Mesendoderm (in vitro differentiated cells): Measurements from ENCODE around the gene AFMID.
A peak's percentile ranks its signal among the peaks of the same experiment; 100 is the strongest.

Experiments
- DNase-seq: peaks from one replicate; pipeline ENCODE4 v3.0.0; 2013
- H2AK5ac ChIP-seq: 2 replicates; pipeline ENCODE4 v1.6.1; 2013; ENCODE audit warnings: low read length, inconsistent platforms
- H2BK120ac ChIP-seq: 2 replicates; pipeline ENCODE4 v1.6.1; 2013; ENCODE audit warnings: low read depth, mild to moderate bottlenecking, low read length, moderate library complexity, mixed read lengths
- H2BK15ac ChIP-seq: replicated peaks from 2 replicates; pipeline ENCODE4 v1.6.1; 2013; ENCODE audit warnings: low read depth, mild to moderate bottlenecking, moderate library complexity
- H2BK5ac ChIP-seq: 2 replicates; pipeline ENCODE4 v1.6.1; 2013; ENCODE audit warnings: low read length, inconsistent platforms
- H3K18ac ChIP-seq: 2 replicates; pipeline ENCODE4 v1.6.1; 2013; ENCODE audit warnings: mild to moderate bottlenecking, low read length, mixed read lengths
- H3K23ac ChIP-seq: one replicate; pipeline ENCODE4 v1.6.1; 2013; ENCODE audit warnings: low read length
- H3K27ac ChIP-seq: 2 replicates; pipeline ENCODE4 v1.5.1; 2013; ENCODE audit warnings: low read depth, mild to moderate bottlenecking, inconsistent platforms, low read length, moderate library complexity
- H3K27me3 ChIP-seq: 2 replicates; pipeline ENCODE4 v1.6.1; 2013; ENCODE audit warnings: low read length, control low read depth, mild to moderate bottlenecking, inconsistent platforms; ENCODE audit not compliant: insufficient read depth, poor library complexity
- H3K36me3 ChIP-seq: 2 replicates; pipeline ENCODE4 v1.6.1; 2013; ENCODE audit warnings: low read length, inconsistent platforms; ENCODE audit not compliant: control insufficient read depth, insufficient read depth
- H3K4ac ChIP-seq: one replicate; pipeline ENCODE4 v1.6.1; 2013; ENCODE audit warnings: low read depth, mild to moderate bottlenecking, low read length, moderate library complexity
- H3K4me1 ChIP-seq: 2 replicates; pipeline ENCODE4 v1.6.1; 2013; ENCODE audit warnings: low read depth, low read length, inconsistent platforms; ENCODE audit not compliant: control insufficient read depth
- H3K4me2 ChIP-seq: 2 replicates; pipeline ENCODE4 v1.6.1; 2013; ENCODE audit warnings: low read length
- H3K4me3 ChIP-seq: 2 replicates; pipeline ENCODE4 v1.5.1; 2013; ENCODE audit warnings: mild to moderate bottlenecking, low read length
- H3K56ac ChIP-seq: one replicate; pipeline ENCODE4 v1.6.1; 2013; ENCODE audit warnings: low read length
- H3K79me1 ChIP-seq: 2 replicates; pipeline ENCODE4 v1.6.1; 2013; ENCODE audit warnings: low read length, inconsistent platforms
- H3K79me2 ChIP-seq: 2 replicates; pipeline ENCODE4 v1.6.1; 2013; ENCODE audit warnings: mild to moderate bottlenecking, low read length; ENCODE audit not compliant: control insufficient read depth, insufficient read depth
- H3K9ac ChIP-seq: 2 replicates; pipeline ENCODE4 v1.6.1; 2013; ENCODE audit warnings: low read length, inconsistent platforms
- H4K5ac ChIP-seq: one replicate; pipeline ENCODE4 v1.6.1; 2013; ENCODE audit warnings: low read length
- H4K8ac ChIP-seq: one replicate; pipeline ENCODE4 v1.6.1; 2013; ENCODE audit warnings: low read depth, mild to moderate bottlenecking, control low read depth, low read length, moderate library complexity
- WGBS: extraction: QIAGEN DNeasy Blood & Tissue Kit; methylation state at CpG from one replicate; pipeline ENCODE4 v1.1.7; 2013; ENCODE audit warnings: low lambda C conversion rate, missing lambda C conversion rate; ENCODE audit not compliant: insufficient coverage; ENCODE audit errors: extremely low coverage; 5-methylcytosine and 5-hydroxymethylcytosine counted together

AFMID gene

GRCh38 chr17:78202666-78203065 is 15.5 kb downstream of the AFMID start:
- Histone ChIP-seq H2BK15ac (no peak overlapping the region), H3K56ac (no peak overlapping the region), H4K8ac (no peak overlapping the region), H3K4me3 (no peak overlapping the region), H3K36me3 (no peaks in the 10 kb centered on the region), H3K23ac (no peak overlapping the region), H3K18ac (no peak overlapping the region), H3K79me1 (peaks cover 4% of the 10 kb centered on the region), H3K4ac (no peak overlapping the region), H3K79me2 (no peaks in the 10 kb centered on the region), H4K5ac (no peak overlapping the region), H3K9ac (no peak overlapping the region), H2BK120ac (no peak overlapping the region), H3K27ac (no peak overlapping the region), H2AK5ac (no peak overlapping the region), H3K27me3 (no peaks in the 10 kb centered on the region), H3K4me1 (peaks cover 5% of the 10 kb centered on the region), H3K4me2 (no peak overlapping the region), H2BK5ac (no peak overlapping the region)
- DNase-seq = no peak
- no CpG with 5 or more reads among the region's 8 CpGs for WGBS

GRCh38 chr17:78204387-78205123 is 17.4 kb downstream of the AFMID start:
- H4K5ac ChIP-seq = no peak overlapping the region
- no peaks in the 10 kb centered on the region for H3K79me2 ChIP-seq

GRCh38 chr17:78205124-78205775 is 18.1 kb downstream of the AFMID start:
- no CpG with 5 or more reads among the region's 17 CpGs for WGBS
- no peak overlapping the region for H4K5ac ChIP-seq

More at GRCh38 chr17:78204387-78205123, 17.4 kb downstream of the AFMID start:
- peaks cover 4% of the 10 kb centered on the region for H3K79me1 ChIP-seq
- no peaks in the 10 kb centered on the region for H3K27me3 ChIP-seq
- H3K56ac ChIP-seq = no peak overlapping the region
- H3K27ac ChIP-seq = no peak overlapping the region
- H3K9ac ChIP-seq = no peak overlapping the region
- no peaks in the 10 kb centered on the region for H3K36me3 ChIP-seq
- no peak overlapping the region for H2BK15ac ChIP-seq
- no peak overlapping the region for H3K4me2 ChIP-seq
- H2BK120ac ChIP-seq = no peak overlapping the region
- no peak overlapping the region for H4K8ac ChIP-seq
- WGBS = no CpG with 5 or more reads among the region's 22 CpGs
- no peak for DNase-seq
- H3K4me1 ChIP-seq = no peaks in the 10 kb centered on the region
- H2AK5ac ChIP-seq = no peak overlapping the region
- H3K4ac ChIP-seq = no peak overlapping the region
- H3K23ac ChIP-seq = no peak overlapping the region
- no peak overlapping the region for H3K18ac ChIP-seq
- no peak overlapping the region for H3K4me3 ChIP-seq
- H2BK5ac ChIP-seq = no peak overlapping the region

GRCh38 chr17:78206298-78206697 is 19.1 kb downstream of the AFMID start:
- no peak overlapping the region for H2BK120ac ChIP-seq
- no peak overlapping the region for H3K18ac ChIP-seq
- H4K8ac ChIP-seq = no peak overlapping the region
- H3K56ac ChIP-seq = no peak overlapping the region
- no peak overlapping the region for H3K4ac ChIP-seq
- no peaks in the 10 kb centered on the region for H3K79me2 ChIP-seq
- no peak overlapping the region for H4K5ac ChIP-seq
- no CpG with 5 or more reads among the region's 7 CpGs for WGBS
- DNase-seq = peak; percentile 44
- H2BK15ac ChIP-seq = no peak overlapping the region
- H3K36me3 ChIP-seq = no peaks in the 10 kb centered on the region
- H2BK5ac ChIP-seq = no peak overlapping the region
- H3K27me3 ChIP-seq = no peaks in the 10 kb centered on the region
- no peak overlapping the region for H2AK5ac ChIP-seq
- no peak overlapping the region for H3K27ac ChIP-seq
- H3K4me3 ChIP-seq = no peak overlapping the region
- no peaks in the 10 kb centered on the region for H3K4me1 ChIP-seq
- H3K23ac ChIP-seq = no peak overlapping the region
- H3K79me1 ChIP-seq = no peaks in the 10 kb centered on the region
- no peak overlapping the region for H3K4me2 ChIP-seq
- no peak overlapping the region for H3K9ac ChIP-seq

More at GRCh38 chr17:78205124-78205775, 18.1 kb downstream of the AFMID start:
- H3K27me3 ChIP-seq = no peaks in the 10 kb centered on the region
- no peak overlapping the region for H3K9ac ChIP-seq
- no peak overlapping the region for H3K23ac ChIP-seq
- H3K4me3 ChIP-seq = no peak overlapping the region
- no peaks in the 10 kb centered on the region for H3K79me2 ChIP-seq
- no peak overlapping the region for H3K27ac ChIP-seq
- no peak overlapping the region for H3K56ac ChIP-seq
- H2BK120ac ChIP-seq = no peak overlapping the region
- no peak overlapping the region for H3K4me2 ChIP-seq
- H2BK5ac ChIP-seq = no peak overlapping the region
- no peak overlapping the region for H4K8ac ChIP-seq
- H2AK5ac ChIP-seq = no peak overlapping the region
- no peak overlapping the region for H3K4ac ChIP-seq
- no peak overlapping the region for H2BK15ac ChIP-seq
- no peaks in the 10 kb centered on the region for H3K4me1 ChIP-seq
- DNase-seq = no peak
- no peak overlapping the region for H3K18ac ChIP-seq
- H3K79me1 ChIP-seq = peaks cover 4% of the 10 kb centered on the region
- H3K36me3 ChIP-seq = no peaks in the 10 kb centered on the region

GRCh38 chr17:78208486-78208885 is 21.3 kb downstream of the AFMID start:
- Histone ChIP-seq H3K27ac (no peak overlapping the region), H3K36me3 (no peaks in the 10 kb centered on the region), H3K4me1 (no peaks in the 10 kb centered on the region), H2BK15ac (no peak overlapping the region), H3K79me2 (no peaks in the 10 kb centered on the region), H4K8ac (no peak overlapping the region), H2BK120ac (no peak overlapping the region), H3K4me2 (no peak overlapping the region), H3K4me3 (no peak overlapping the region), H3K23ac (no peak overlapping the region), H4K5ac (no peak overlapping the region), H3K9ac (no peak overlapping the region), H2AK5ac (no peak overlapping the region), H3K18ac (no peak overlapping the region), H3K56ac (no peak overlapping the region), H3K27me3 (no peaks in the 10 kb centered on the region), H3K4ac (no peak overlapping the region), H3K79me1 (no peaks in the 10 kb centered on the region), H2BK5ac (no peak overlapping the region)
- no CpG with 5 or more reads among the region's 3 CpGs for WGBS
- no peak for DNase-seq
